ENCODE measurements around the gene ANKRD63.

DNA sequence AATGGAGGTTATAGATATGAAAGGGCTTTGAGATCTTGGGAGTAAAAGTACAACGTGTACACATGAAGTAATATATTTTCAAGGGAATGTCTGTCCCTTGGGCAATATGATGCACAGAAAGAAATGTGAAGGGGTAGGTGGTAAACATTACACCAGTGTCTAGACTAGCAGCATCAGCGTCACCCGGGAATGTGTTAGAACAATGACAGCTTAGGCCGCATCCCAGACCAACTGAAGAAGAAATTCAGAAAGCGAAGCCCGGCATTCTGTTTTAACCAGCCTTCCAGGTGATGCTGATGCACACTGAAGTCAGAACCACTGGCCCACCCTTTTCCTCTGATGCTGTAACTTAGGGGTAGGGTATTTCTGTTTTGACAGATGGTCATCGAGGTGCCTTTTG, 46.9 kb upstream of the ANKRD63 start:
- TF ChIP-seq, protein P1, sequence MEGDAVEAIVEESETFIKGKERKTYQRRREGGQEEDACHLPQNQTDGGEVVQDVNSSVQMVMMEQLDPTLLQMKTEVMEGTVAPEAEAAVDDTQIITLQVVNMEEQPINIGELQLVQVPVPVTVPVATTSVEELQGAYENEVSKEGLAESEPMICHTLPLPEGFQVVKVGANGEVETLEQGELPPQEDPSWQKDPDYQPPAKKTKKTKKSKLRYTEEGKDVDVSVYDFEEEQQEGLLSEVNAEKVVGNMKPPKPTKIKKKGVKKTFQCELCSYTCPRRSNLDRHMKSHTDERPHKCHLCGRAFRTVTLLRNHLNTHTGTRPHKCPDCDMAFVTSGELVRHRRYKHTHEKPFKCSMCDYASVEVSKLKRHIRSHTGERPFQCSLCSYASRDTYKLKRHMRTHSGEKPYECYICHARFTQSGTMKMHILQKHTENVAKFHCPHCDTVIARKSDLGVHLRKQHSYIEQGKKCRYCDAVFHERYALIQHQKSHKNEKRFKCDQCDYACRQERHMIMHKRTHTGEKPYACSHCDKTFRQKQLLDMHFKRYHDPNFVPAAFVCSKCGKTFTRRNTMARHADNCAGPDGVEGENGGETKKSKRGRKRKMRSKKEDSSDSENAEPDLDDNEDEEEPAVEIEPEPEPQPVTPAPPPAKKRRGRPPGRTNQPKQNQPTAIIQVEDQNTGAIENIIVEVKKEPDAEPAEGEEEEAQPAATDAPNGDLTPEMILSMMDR (IDR thresholded peaks at IDR 0.05; ENCODE audit: low read depth, low read length), result no peak
- TF ChIP-seq, protein P2, sequence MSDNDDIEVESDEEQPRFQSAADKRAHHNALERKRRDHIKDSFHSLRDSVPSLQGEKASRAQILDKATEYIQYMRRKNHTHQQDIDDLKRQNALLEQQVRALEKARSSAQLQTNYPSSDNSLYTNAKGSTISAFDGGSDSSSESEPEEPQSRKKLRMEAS (IDR thresholded peaks at IDR 0.05; ENCODE audit: low read depth, low read length), result no peak
- TF ChIP-seq POLR2A (IDR thresholded peaks at IDR 0.05; ENCODE audit: extremely low read depth, insufficient read length) (no peak), MYC (IDR thresholded peaks at IDR 0.05; ENCODE audit: low read depth, low read length) (no peak)

All from NB4 (cell line).